ENCODE data around the gene TTLL8. TPM values are rescaled to one million over a fixed set of nuclear protein-coding genes. Genes with fewer than 3 reads are reported as not detected.
A peak's percentile ranks its signal among the peaks of the same experiment; 100 is the strongest.

The TTLL8 gene
- total and polyA plus RNA-seq, 2 experiments from 2014 or later = not detected

DNA sequence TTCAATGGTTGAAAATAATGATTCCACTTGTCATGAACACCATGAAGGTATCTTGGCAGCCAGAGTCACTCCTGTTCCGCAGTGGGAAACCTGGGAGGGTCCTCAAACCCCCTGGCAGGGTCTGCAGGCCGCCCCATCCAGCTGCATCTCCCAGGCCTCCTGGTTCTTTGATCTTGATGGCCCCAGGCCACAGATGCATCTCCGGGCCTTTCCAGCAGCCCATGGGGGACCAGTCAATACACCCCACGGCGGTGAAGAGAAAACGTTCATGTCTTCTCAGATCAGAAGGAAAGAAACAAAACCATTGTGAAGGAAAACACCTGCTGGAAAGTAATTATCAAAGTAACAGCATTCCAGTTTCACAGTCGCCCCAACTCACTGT is 1.8 kb upstream of the TTLL8 start:
- DNase-seq (ENCODE audit: low spot score) = no peak
- Histone ChIP-seq H2AFZ (no peak overlapping the region), H3K4me1 (ENCODE audit: insufficient read depth) (peaks cover 18% of the 10 kb centered on the region), H3K36me3 (replicated peaks; ENCODE audit: insufficient read depth, low read depth) (no peaks in the 10 kb centered on the region), H3K9me3 (ENCODE audit: low read depth) (no peaks in the 10 kb centered on the region), H3K4me2 (peak overlapping the region; percentile 73), H3K27me3 (peaks cover 17% of the 10 kb centered on the region), H3K9me2 (replicated peaks; ENCODE audit: insufficient read depth) (no peaks in the 10 kb centered on the region), H3K4me3 (no peak overlapping the region), H3K27ac (peak overlapping the region; percentile 78), H3K79me2 (no peaks in the 10 kb centered on the region), H4K20me1 (ENCODE audit: insufficient read depth, poor library complexity, severe bottlenecking) (no peaks in the 10 kb centered on the region)
- TF ChIP-seq EZH2 (IDR thresholded peaks at IDR 0.05; ENCODE audit: borderline replicate concordance) (no peak), EZH2phosphoT487 (IDR thresholded peaks at IDR 0.05; ENCODE audit: low read depth, severe bottlenecking, unreplicated experiment) (no peak)
- TF ChIP-seq, protein P1, sequence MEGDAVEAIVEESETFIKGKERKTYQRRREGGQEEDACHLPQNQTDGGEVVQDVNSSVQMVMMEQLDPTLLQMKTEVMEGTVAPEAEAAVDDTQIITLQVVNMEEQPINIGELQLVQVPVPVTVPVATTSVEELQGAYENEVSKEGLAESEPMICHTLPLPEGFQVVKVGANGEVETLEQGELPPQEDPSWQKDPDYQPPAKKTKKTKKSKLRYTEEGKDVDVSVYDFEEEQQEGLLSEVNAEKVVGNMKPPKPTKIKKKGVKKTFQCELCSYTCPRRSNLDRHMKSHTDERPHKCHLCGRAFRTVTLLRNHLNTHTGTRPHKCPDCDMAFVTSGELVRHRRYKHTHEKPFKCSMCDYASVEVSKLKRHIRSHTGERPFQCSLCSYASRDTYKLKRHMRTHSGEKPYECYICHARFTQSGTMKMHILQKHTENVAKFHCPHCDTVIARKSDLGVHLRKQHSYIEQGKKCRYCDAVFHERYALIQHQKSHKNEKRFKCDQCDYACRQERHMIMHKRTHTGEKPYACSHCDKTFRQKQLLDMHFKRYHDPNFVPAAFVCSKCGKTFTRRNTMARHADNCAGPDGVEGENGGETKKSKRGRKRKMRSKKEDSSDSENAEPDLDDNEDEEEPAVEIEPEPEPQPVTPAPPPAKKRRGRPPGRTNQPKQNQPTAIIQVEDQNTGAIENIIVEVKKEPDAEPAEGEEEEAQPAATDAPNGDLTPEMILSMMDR (IDR thresholded peaks at IDR 0.05; ENCODE audit: poor library complexity) = no peak
- WGBS (ENCODE audit: low lambda C conversion rate, missing lambda C conversion rate) = 70% methylated on average over 7 of the region's 7 CpGs

GRCh38 chr22:50058906-50059880 is 1.1 kb upstream of the TTLL8 start:
- TF ChIP-seq, protein P1 (IDR thresholded peaks at IDR 0.05; ENCODE audit: poor library complexity) = peak; percentile 16
- no peak for TF ChIP-seq EZH2phosphoT487 (IDR thresholded peaks at IDR 0.05; ENCODE audit: low read depth, severe bottlenecking, unreplicated experiment)
- no peak overlapping the region for H3K4me3 ChIP-seq

DNA sequence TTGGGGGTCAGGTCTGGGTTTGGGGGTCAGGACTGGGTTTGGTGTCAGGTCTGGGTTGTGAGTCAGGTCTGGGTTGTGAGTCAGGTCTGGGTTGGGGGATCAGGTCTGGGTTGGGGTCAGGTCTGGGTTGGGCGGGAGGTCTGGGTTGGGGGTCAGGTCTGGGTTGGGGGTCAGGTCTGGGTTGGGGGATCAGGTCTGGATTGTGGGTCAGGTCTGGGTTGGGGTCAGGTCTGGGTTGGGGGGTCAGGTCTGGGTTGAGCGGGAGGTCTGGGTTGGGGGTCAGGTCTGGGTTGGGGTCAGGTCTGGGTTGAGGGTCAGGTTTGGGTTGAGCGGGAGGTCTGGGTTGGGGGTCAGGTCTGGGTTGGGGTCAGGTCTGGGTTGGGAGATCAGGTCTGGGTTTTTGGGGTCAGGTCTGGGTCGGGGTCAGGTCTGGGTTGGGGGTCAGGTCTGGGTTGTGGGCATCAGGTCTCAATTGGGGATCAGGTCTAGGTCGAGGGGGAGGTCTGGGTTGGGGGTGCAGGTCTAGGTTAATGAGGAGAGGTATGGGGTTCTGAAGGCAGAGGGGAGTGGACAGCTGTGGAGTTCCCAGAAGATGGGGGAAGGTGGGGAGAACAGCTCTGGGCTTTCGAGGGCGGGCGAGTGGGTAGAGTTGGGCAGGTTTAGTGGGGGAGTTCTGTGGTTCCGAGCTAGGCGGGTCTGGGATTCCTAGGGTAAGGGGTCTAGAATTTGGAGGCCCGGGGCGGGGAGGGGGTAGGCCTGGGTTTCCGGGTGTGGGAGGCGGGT is 629 bp downstream of the TTLL8 start:
- WGBS (ENCODE audit: low lambda C conversion rate, missing lambda C conversion rate) = 95% methylated on average over 5 of the region's 14 CpGs
- DNase-seq (ENCODE audit: low spot score) = no peak
- H3K9me2 ChIP-seq (replicated peaks; ENCODE audit: insufficient read depth) = no peaks in the 10 kb centered on the region
- no peak overlapping the region for H3K4me3 ChIP-seq
- H3K4me2 ChIP-seq = no peak overlapping the region
- H3K36me3 ChIP-seq (replicated peaks; ENCODE audit: insufficient read depth, low read depth) = no peaks in the 10 kb centered on the region
- H3K79me2 ChIP-seq = no peaks in the 10 kb centered on the region
- no peaks in the 10 kb centered on the region for H3K9me3 ChIP-seq (ENCODE audit: low read depth)
- H3K27ac ChIP-seq = no peak overlapping the region
- H2AFZ ChIP-seq = no peak overlapping the region
- no peak for TF ChIP-seq EZH2 (IDR thresholded peaks at IDR 0.05; ENCODE audit: borderline replicate concordance)
- TF ChIP-seq, protein P1 (IDR thresholded peaks at IDR 0.05; ENCODE audit: poor library complexity) = no peak
- no peak for TF ChIP-seq EZH2phosphoT487 (IDR thresholded peaks at IDR 0.05; ENCODE audit: low read depth, severe bottlenecking, unreplicated experiment)
- H3K4me1 ChIP-seq (ENCODE audit: insufficient read depth) = peaks cover 18% of the 10 kb centered on the region
- H4K20me1 ChIP-seq (ENCODE audit: insufficient read depth, poor library complexity, severe bottlenecking) = no peaks in the 10 kb centered on the region
- peaks cover 17% of the 10 kb centered on the region for H3K27me3 ChIP-seq

More at GRCh38 chr22:50058906-50059880, 1.1 kb upstream of the TTLL8 start:
- peak; percentile 72 for DNase-seq (ENCODE audit: low spot score)
- H3K27ac ChIP-seq = peak overlapping the region; percentile 78
- H2AFZ ChIP-seq = peak overlapping the region; percentile 60
- H4K20me1 ChIP-seq (ENCODE audit: insufficient read depth, poor library complexity, severe bottlenecking) = no peaks in the 10 kb centered on the region
- peaks cover 18% of the 10 kb centered on the region for H3K4me1 ChIP-seq (ENCODE audit: insufficient read depth)
- WGBS (ENCODE audit: low lambda C conversion rate, missing lambda C conversion rate) = 13% methylated on average over 19 of the region's 31 CpGs
- H3K79me2 ChIP-seq = no peaks in the 10 kb centered on the region
- H3K9me2 ChIP-seq (replicated peaks; ENCODE audit: insufficient read depth) = no peaks in the 10 kb centered on the region
- peaks cover 17% of the 10 kb centered on the region for H3K27me3 ChIP-seq
- no peaks in the 10 kb centered on the region for H3K36me3 ChIP-seq (replicated peaks; ENCODE audit: insufficient read depth, low read depth)
- H3K9me3 ChIP-seq (ENCODE audit: low read depth) = no peaks in the 10 kb centered on the region
- H3K4me2 ChIP-seq = peak overlapping the region; percentile 73
